ENCODE data around the gene C3orf62.

DNA sequence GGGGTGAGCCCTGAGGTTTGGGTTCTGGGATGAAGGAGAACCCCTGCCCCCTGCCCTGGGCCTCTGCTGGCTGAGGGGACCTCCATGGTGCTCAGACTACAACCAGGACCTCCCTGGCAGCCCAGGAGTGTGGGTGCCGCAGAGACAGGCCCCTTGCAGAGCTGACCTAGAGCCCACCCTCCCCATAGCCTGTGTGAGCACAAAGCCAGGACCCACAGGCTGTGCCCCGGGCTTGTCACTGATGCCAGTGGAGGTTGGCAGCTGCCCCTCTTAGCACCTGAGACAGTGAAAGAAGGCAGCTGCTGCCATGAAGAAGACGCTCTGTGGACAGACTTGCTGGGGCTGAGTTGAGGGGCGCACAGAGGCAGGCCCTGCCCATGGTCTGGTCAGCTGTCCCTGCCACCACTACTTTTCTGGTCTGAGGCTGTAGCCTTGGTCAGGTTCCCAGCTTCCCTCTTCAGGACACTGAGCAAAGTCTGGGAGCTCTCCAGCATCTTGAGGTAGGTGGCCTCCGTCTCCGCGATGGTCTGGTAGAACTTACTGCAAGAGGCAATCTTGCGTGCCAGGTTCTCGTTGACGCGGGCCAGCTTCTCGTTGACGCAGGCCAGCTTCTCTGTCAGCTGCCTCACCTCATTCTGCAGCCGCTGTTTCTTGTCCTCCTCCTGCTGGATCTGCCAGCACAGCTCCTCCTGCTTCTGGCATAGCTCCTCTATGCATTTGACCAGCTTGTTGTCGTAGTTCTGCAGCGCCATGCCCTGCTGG lies 39.8 kb upstream of the C3orf62 start:
- TF ChIP-seq, protein P1, sequence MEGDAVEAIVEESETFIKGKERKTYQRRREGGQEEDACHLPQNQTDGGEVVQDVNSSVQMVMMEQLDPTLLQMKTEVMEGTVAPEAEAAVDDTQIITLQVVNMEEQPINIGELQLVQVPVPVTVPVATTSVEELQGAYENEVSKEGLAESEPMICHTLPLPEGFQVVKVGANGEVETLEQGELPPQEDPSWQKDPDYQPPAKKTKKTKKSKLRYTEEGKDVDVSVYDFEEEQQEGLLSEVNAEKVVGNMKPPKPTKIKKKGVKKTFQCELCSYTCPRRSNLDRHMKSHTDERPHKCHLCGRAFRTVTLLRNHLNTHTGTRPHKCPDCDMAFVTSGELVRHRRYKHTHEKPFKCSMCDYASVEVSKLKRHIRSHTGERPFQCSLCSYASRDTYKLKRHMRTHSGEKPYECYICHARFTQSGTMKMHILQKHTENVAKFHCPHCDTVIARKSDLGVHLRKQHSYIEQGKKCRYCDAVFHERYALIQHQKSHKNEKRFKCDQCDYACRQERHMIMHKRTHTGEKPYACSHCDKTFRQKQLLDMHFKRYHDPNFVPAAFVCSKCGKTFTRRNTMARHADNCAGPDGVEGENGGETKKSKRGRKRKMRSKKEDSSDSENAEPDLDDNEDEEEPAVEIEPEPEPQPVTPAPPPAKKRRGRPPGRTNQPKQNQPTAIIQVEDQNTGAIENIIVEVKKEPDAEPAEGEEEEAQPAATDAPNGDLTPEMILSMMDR (IDR thresholded peaks at IDR 0.05), result no peak
- TF ChIP-seq POLR2A (IDR thresholded peaks at IDR 0.05), result no peak

All from testis (tissue), 2 donors.